NCI-H1694 treated with DMSO at 0.1 percent for 48 hours (cell line): ENCODE measurements around the gene SPANXN3.
"Not testable (repeated sequence)": the region's sequence is repeated elsewhere in the genome, so short reads cannot be mapped to it uniquely, and the experiment has no call there.

ENCODE experiments used
- DNase-seq: peaks from one replicate; lab custom pipeline; 2025; lab: John Stamatoyannopoulos, UW

SPANXN3 gene, protein sequence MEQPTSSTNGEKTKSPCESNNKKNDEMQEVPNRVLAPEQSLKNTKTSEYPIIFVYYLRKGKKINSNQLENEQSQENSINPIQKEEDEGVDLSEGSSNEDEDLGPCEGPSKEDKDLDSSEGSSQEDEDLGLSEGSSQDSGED

DNA sequence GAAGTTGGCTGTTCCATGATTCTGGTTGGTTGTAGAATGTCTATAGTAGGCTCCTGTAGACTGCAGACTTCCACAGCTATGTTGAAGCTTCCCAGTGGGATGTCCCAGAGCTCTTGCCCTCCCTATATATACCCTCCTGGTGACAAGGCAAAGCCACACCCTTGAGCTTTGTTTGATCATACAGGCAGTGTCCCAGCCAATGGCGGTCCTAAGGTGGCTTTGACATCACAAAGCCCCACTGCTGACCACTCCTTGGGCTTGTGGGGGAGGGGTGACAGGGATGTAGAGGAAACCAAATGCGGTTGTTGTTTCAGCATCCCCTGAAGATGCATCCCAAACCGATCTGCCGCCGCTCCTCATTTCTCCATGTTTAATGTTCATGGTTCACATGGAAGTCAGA, at the start of gene SPANXN3:
TSS of gene SPANXN3 (minus strand) at position 101 of the 400 bp plus-strand sequence. CDS start at position 17, 84 bp downstream.
- not testable (repeated sequence) for DNase-seq

DNA sequence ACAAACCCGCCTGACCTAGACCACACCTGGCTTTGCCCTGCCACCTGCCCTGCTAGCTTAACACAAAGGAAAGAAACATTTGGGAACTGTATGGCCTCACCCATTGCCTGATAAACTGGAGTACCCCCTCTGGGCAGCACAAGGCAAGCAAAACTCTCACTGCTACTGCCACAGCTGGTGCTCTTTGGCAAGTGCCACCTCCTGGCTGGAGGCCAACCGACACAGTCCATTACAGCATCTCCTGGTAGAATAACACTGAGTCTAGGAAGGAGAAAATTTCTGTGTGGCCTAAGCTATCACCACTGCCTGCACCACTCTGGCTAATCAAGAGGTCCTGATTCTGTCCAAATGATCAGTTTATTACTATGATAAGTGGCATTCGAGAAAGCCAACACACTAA, 18.9 kb upstream of the SPANXN3 start:
- peak; percentile 41 for DNase-seq

- not testable (repeated sequence) for DNase-seq
These were observed 15.1 kb downstream of the SPANXN3 start for GRCh38 chrX:143502196-143502595.

DNA sequence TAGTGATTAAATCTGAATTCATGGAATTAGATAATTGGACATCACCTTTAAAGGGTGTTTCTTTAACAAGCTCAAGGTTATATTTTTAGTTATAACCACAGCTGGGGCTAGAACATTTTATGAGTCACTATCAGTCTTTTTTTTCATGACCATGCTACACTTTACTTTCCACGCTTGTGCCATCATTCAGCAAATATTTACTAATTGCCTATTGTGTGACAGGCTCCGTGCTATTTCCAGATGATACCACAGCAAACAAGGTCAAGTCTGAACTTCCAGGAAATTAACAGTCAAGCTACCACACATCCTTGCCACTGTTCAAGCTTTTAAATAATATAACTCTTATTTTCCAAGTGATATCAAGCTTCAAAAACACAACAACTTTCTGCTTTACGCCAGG, 16.5 kb downstream of the SPANXN3 start:
- no peak for DNase-seq

- DNase-seq: no peak
These were observed 31.2 kb downstream of the SPANXN3 start for GRCh38 chrX:143486105-143486504.

DNA sequence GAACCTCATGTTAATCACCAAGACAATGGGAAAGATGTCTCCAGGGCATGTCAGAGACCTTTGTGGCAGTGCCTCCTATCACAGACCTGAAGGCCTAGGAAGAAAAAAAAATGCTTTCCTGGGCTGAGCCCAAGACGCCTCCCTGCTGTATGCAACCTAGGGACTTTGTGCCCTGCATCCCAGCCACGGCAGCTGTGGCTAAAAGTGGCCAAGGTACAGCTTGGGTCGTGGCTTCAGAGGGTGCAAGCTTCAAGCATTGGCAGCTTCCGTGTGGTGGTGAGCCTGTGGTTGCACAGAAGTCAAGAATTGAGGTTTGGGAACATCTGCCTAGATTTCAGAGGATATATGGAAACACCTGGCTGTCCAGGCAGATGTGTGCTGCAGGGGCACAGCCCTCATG, 40.5 kb downstream of the SPANXN3 start:
- DNase-seq: no peak

GRCh38 chrX:143472347-143472938, 44.8 kb downstream of the SPANXN3 start:
- DNase-seq: no peak

DNA sequence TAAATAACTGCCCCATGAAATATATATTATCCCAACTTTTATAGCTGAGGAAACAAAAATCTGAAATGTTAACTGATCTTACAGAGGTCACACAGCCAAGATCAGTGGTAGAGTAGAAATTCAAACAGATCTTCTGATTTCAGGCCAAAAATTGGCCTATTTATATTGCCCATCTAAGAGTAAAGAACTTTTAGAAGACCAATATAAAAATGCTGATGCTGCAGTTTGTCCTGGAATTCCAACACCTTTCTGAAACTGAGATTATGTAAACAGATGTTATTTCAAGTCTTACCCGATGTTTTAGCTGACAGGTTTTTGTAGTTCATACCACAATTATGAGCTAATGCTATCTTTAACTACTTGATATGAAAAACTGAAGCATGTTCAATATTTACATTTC, 51.1 kb downstream of the SPANXN3 start:
- no peak for DNase-seq

DNA sequence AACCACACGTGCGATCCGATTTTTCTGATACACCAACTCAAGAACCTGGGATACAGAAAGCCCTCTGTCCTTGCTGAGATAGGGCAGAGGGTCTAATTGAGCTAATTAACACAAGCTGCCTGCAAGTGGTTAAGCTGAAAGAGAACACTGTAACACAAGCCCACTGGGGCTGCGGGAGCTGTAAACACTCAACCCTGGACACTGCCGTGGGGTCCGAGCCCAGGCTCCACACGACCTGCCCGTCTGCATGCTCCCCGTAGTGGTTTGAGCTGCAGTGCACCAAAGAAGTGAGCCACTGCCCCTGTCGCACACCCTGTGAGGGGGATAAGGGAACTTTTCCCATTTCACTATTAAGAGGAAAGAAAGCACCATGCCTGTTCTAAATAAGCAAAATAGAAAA, 54.6 kb downstream of the SPANXN3 start:
- no peak for DNase-seq

DNA sequence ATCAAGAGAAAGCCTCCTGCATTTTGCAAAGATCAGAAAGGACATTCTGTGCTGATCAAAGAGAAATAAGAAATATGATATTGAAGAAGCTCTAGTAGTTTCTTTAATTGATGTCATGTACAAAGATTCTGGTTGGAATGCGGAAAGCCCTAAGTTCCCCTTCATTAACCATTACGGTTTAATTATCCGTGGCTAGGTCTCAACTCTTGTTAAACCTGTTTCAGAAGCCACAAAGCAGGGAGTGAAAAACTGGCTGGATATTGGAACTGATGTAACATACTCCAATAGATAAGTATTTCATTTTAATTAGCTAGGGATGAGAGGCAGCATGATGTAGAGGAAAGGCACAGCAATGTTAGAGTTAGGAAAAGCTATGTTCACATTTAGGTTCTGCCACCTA, 55.7 kb downstream of the SPANXN3 start:
- DNase-seq: no peak
